Stimulated activated naive CD4-positive, alpha-beta T cell treated with Interleukin-2 at 50 U/mL for 16 hours (primary cell): ENCODE measurements around the gene DNAJC13.
"Not testable (repeated sequence)": the region's sequence is repeated elsewhere in the genome, so short reads cannot be mapped to it uniquely, and the experiment has no call there.

ENCODE experiments used
- DNase-seq: peaks from one replicate; lab custom pipeline; 2025; lab: John Stamatoyannopoulos, UW

DNAJC13 gene

GRCh38 chr3:132416807-132417694 lies at the start of gene DNAJC13:
Gene DNAJC13 (plus strand): TSS chr3:132417502. CDS start chr3:132434551, 17,049 bp downstream.
- DNase-seq, result peak; percentile 94

- no peak for DNase-seq
These were observed 48.8 kb upstream of the DNAJC13 start for GRCh38 chr3:132368515-132368914.

- DNase-seq, result no peak
These were observed 48.3 kb upstream of the DNAJC13 start for GRCh38 chr3:132368962-132369361.

DNA sequence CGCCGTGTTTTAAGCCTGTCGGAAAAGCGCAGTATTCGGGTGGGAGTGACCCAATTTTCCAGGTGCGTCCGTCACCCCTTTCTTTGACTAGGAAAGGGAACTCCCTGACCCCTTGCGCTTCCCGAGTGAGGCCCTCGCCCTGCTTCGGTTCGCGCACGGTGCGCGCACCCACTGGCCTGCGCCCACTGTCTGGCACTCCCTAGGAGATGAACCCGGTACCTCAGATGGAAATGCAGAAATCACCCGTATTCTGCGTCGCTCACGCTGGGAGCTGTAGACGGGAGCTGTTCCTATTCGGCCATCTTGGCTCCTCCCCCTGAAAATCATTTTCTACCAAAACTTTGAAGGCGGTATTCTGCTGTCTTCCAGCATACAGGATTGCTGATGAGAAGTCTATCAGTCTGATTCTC lies 40.4 kb upstream of the DNAJC13 start:
- not testable (repeated sequence) for DNase-seq

DNA sequence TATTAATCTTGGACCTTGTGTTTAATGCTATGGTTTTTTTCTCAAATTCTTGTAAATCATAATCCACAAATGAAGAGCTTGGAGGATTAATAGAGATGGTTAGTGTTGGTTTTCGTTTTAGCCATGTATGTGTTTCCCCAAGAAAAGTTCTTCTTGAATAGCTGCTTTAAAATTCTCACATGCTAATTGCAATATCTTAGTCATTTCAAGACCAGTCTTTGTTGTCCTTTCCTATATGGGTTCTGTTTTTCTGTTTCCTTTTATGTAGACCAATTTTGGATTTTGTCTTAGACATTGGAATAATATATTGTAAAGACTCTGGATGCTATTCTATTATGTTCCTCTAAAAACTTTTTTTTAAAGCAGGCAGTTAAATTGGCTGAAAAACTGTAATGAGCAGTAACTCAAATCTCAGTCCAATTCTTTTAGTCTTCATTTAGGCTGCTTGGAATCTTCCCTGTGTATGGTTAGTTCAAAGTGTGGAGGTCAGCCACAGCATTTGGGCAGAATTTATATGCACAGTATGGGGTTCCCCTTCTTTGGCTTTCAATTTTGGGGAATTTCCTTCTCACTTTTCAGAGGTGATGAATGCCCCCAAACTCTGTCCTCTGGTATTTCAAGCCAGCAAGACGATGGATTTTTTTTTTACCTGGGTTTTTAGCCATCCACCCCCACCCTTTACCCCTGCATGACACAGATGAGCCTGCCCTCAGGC lies 39.1 kb upstream of the DNAJC13 start:
- DNase-seq, result no peak

GRCh38 chr3:132378846-132379245 lies 38.5 kb upstream of the DNAJC13 start:
- no peak for DNase-seq

DNA sequence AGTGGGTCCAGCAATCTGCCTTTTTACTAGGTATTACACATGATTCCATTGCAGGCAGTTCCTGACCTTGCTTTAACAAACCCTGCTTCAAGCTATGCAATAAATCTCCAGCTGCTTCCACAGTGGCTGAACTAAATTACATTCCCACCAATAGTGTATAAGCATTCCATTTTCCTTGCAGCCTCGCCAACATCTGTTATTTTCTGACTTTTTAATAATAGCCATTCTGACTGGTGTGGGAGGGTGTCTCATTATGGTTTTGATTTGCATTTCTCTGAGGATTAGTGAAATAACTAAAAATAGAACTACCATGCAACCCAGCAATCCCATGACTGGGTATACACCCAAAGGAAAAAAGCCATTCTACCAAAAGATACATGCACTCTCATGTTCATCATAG lies 36.4 kb upstream of the DNAJC13 start:
- no peak for DNase-seq

GRCh38 chr3:132381348-132381944 lies 35.9 kb upstream of the DNAJC13 start:
- no peak for DNase-seq

DNA sequence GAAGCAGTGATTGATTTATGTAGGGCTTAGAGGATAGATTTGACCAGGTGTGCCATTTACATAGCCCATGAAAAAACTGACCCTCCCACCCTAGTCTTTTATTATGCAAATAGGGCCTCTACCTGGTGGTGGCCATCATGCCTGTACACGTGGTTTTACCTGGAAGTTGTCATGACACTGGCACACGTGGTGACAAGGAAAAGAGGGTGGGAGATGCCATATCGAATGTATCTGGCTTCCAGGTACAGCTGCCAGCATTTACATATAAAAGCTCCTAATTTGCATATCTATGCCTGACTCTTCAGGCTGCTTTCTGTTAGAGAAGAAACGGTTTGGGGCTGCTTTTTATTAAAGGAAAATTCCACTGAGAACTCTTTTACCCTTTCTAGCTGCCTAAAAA lies 35.0 kb upstream of the DNAJC13 start:
- no peak for DNase-seq

DNA sequence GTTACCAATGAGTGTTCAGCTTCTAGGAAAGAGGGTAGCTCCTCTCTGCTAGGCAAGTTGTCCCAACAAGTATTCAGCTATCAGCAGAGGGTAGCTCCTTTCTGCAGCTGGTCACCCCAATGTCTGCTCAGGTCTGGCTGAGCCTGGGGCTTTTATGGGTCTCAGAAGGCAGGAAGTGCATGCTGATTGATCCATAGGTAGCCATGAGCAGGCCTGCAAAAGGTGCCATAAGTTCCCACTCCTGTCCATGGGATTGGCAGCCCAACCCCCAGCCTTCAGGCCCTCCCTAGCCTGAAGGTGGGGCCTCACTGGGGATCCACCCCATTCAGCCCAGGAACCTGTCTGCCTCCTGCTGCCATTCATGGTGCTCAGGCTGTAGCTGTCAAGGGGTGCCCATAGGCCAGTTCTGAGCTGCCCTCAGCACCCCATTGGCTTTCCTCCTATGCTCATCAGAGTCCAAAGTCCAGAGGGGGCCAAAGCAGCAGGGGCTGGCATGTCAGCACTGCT lies 34.6 kb upstream of the DNAJC13 start:
- no peak for DNase-seq

GRCh38 chr3:132386259-132386658 lies 31.0 kb upstream of the DNAJC13 start:
- DNase-seq, result no peak

DNA sequence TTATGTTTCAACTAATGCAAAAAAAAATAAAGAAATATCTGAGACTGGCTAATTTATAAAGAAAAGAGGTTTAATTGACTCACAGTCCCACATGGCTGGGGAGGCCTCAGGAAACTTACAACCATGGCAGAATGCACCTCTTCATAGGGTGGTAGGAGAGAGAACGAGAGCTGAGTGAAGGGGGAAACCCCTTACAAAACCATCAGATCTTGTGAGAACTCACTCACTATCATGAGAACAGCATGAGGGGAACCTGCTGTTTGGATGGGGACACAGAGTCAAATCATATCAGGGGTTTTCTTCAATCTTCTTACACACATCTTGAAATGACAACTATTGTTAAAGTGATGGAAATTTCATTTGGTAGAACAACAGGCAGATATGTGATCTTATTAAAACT lies 24.6 kb upstream of the DNAJC13 start:
- not testable (repeated sequence) for DNase-seq

GRCh38 chr3:132394320-132394719 lies 23.0 kb upstream of the DNAJC13 start:
- no peak for DNase-seq

- DNase-seq, result no peak
These were observed 22.2 kb upstream of the DNAJC13 start for GRCh38 chr3:132395126-132395525.

DNA sequence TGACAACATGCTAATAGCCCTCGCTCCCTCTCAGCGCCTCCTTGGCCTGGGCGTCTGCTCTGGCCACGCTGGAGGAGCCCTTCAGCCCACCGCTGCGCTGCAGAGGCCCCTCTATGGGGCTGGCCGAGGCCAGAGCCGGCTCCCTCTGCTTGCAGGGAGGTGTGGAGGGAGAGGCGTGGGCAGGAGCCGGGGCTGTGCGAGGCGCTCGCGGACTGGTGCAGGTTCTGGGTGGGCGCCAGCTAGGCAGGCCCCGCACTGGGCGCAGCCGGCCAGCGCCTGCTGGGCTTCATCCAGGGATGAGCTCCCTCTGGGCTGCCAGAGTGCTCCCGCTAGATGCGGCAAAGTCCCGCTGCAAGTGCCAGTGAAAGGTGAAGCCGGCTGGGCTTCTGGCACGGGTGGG lies 21.0 kb upstream of the DNAJC13 start:
- DNase-seq, result no peak

GRCh38 chr3:132396776-132397175 lies 20.5 kb upstream of the DNAJC13 start:
- DNase-seq, result not testable (repeated sequence)

- DNase-seq, result no peak
These were observed 18.0 kb upstream of the DNAJC13 start for GRCh38 chr3:132399054-132399929.

- no peak for DNase-seq
These were observed 16.0 kb upstream of the DNAJC13 start for GRCh38 chr3:132401255-132401654.

GRCh38 chr3:132404276-132404675 lies 13.0 kb upstream of the DNAJC13 start:
- DNase-seq, result no peak

GRCh38 chr3:132405188-132405587 lies 12.1 kb upstream of the DNAJC13 start:
- no peak for DNase-seq

DNA sequence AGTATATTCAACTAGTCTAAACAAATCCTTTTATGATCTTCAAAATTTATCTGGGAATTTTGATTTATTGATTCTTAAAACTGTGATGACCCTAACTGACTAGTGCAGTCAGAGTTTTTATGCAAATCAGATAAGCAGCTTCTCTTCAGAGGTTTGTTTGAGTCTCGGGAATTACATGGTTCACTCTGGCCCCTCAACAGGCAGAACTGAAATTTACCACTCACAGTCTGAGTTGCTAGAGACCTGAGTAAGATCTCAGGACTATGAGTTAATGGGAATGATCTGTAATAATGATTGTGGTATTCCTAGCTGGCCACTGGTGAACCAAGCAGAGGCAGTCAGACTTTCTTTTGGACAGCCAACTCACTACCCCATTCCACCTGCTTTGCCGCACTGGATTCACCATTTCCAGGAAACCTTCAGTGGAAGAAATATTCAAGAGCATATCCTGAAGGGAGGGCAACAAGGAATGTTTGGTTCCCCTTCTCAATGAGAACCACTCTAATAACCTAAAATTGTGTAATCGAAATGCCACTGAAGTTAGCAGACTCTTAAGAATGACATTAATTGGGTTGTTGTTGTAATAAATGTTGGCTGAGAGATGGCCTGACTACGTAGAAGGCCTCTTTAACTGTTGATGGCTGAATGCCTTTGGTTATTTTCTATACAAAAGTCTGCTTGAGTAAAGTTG lies 11.5 kb upstream of the DNAJC13 start:
- DNase-seq, result no peak
